ENCODE data around the gene SLC7A14.

SLC7A14 gene

GRCh38 chr3:170431054-170431453 is 154.8 kb downstream of the SLC7A14 start:
- H3K4me3 ChIP-seq (ENCODE audit: low read depth, low read length): no peak overlapping the region

- no peak overlapping the region for H3K4me3 ChIP-seq (ENCODE audit: low read depth, low read length)
Observed at GRCh38 chr3:170429050-170429449, 156.8 kb downstream of the SLC7A14 start.

- no peak overlapping the region for H3K4me3 ChIP-seq (ENCODE audit: low read depth, low read length)
Observed at GRCh38 chr3:170428095-170428494, 157.8 kb downstream of the SLC7A14 start.

- H3K4me3 ChIP-seq (ENCODE audit: low read depth, low read length): no peak overlapping the region
Observed at GRCh38 chr3:170426240-170426797, 159.6 kb downstream of the SLC7A14 start.

- no peak overlapping the region for H3K4me3 ChIP-seq (ENCODE audit: low read depth, low read length)
Observed at GRCh38 chr3:170425491-170426239, 160.2 kb downstream of the SLC7A14 start.

- H3K4me3 ChIP-seq (ENCODE audit: low read depth, low read length): no peak overlapping the region
Observed at GRCh38 chr3:170424879-170425278, 161.0 kb downstream of the SLC7A14 start.

GRCh38 chr3:170423001-170423615 is 162.8 kb downstream of the SLC7A14 start:
- H3K4me3 ChIP-seq (ENCODE audit: low read depth, low read length): no peak overlapping the region

GRCh38 chr3:170421758-170422157 is 164.1 kb downstream of the SLC7A14 start:
- H3K4me3 ChIP-seq (ENCODE audit: low read depth, low read length): no peak overlapping the region

- no peak overlapping the region for H3K4me3 ChIP-seq (ENCODE audit: low read depth, low read length)
Observed at GRCh38 chr3:170421111-170421641, 164.7 kb downstream of the SLC7A14 start.

GRCh38 chr3:170420307-170420821 is 165.5 kb downstream of the SLC7A14 start:
- H3K4me3 ChIP-seq (ENCODE audit: low read depth, low read length): no peak overlapping the region

- H3K4me3 ChIP-seq (ENCODE audit: low read depth, low read length): peak overlapping the region; percentile 1
Observed at GRCh38 chr3:170419557-170420087, 166.3 kb downstream of the SLC7A14 start.

- H3K4me3 ChIP-seq (ENCODE audit: low read depth, low read length): peak within 1 kb of the TSS; percentile 25
Observed at GRCh38 chr3:170418422-170419398, 167.2 kb downstream of the SLC7A14 start, which contains the start of gene CLDN11. Gene CLDN11, plus strand, starts transcription at chr3:170418868. Its CDS starts 199 bp downstream, at chr3:170419067.

GRCh38 chr3:170417090-170417489 is 168.8 kb downstream of the SLC7A14 start:
- H3K4me3 ChIP-seq (ENCODE audit: low read depth, low read length): no peak overlapping the region

- H3K4me3 ChIP-seq (ENCODE audit: low read depth, low read length): no peak overlapping the region
Observed at GRCh38 chr3:170414202-170414663, 171.6 kb downstream of the SLC7A14 start.

- no peak overlapping the region for H3K4me3 ChIP-seq (ENCODE audit: low read depth, low read length)
Observed at GRCh38 chr3:170413291-170413690, 172.6 kb downstream of the SLC7A14 start.

GRCh38 chr3:170410428-170411029 is 175.3 kb downstream of the SLC7A14 start:
- no peak overlapping the region for H3K4me3 ChIP-seq (ENCODE audit: low read depth, low read length)

All from iPS-11a (cell line).